WTC11 (cell line): ENCODE measurements around the gene MOGAT1. TPM values are rescaled to one million over a fixed set of nuclear protein-coding genes. Genes with fewer than 3 reads are reported as not detected.
"Not testable (repeated sequence)": the region's sequence is repeated elsewhere in the genome, so short reads cannot be mapped to it uniquely, and the experiment has no call there.

Experiments
- ATAC-seq: fragments of 200-7000 bp; cut with Tn5 transposase; 2 replicates; pipeline ENCODE4 v1.10.0; 2021; ENCODE audit warnings: mild to moderate bottlenecking, moderate library complexity
- CTCF ChIA-PET: fragments of 300-600 bp; sonication (Branson Sonifier 250); formaldehyde crosslinking; loops from one replicate; lab custom pipeline; 2021; ENCODE audit warnings: antibody characterized with exemption; lab: Charles Lee
- POLR2A ChIA-PET: fragments of 350-600 bp; sonication (Branson Sonifier 250); formaldehyde crosslinking; loops from one replicate; lab custom pipeline; 2021; ENCODE audit warnings: antibody characterized with exemption; lab: Charles Lee
- DNase-seq: peaks from one replicate; pipeline ENCODE4 v3.0.0; 2021; ENCODE audit warnings: low spot score
- H3K27ac Mint-ChIP-seq: 2 replicates; pipeline ENCODE4 v1.8.0; 2021; ENCODE audit warnings: mixed read lengths
- H3K27me3 Mint-ChIP-seq: 2 replicates; pipeline ENCODE4 v1.8.0; 2021; ENCODE audit warnings: low read depth, mild to moderate bottlenecking, moderate library complexity, mixed read lengths
- H3K36me3 Mint-ChIP-seq: 2 replicates; pipeline ENCODE4 v1.8.0; 2021; ENCODE audit warnings: mixed read lengths
- H3K4me1 Mint-ChIP-seq: 2 replicates; pipeline ENCODE4 v1.8.0; 2022; ENCODE audit warnings: mixed read lengths
- H3K4me3 Mint-ChIP-seq: 2 replicates; pipeline ENCODE4 v1.8.0; 2021; ENCODE audit warnings: mild to moderate bottlenecking, moderate library complexity, mixed read lengths
- H3K9me3 Mint-ChIP-seq: 2 replicates; pipeline ENCODE4 v1.8.0; 2021; ENCODE audit warnings: mixed read lengths
- ATF1 ChIP-seq: sonication (generic); formaldehyde crosslinking; IDR thresholded peaks from 2 replicates; pipeline ENCODE4 v1.8.1; 2023; ENCODE audit warnings: mild to moderate bottlenecking, moderate library complexity, missing genetic modification reagents
- FOXK1 ChIP-seq: sonication (generic); formaldehyde crosslinking; IDR thresholded peaks from 2 replicates; pipeline ENCODE4 v1.8.0; 2022; ENCODE audit warnings: mild to moderate bottlenecking, moderate library complexity, missing genetic modification reagents
- GRHL2 ChIP-seq: fragments of 250-450 bp; sonication (Bioruptor Pico); IDR thresholded peaks from 2 replicates; pipeline ENCODE4 v1.8.0; 2022; ENCODE audit warnings: mild to moderate bottlenecking, moderate library complexity; ENCODE audit not compliant: insufficient replicate concordance, severe bottlenecking
- GTF2I ChIP-seq: fragments of 250-450 bp; sonication (Bioruptor Pico); conservative IDR thresholded peaks from 2 replicates; pipeline ENCODE4 v1.4.0; 2021; ENCODE audit warnings: mild to moderate bottlenecking
- HMGA2 ChIP-seq: fragments of 250-450 bp; sonication (Bioruptor Pico); IDR thresholded peaks from 2 replicates; pipeline ENCODE4 v1.4.0; 2021; ENCODE audit warnings: mild to moderate bottlenecking, moderate library complexity
- IRF2 ChIP-seq: sonication (generic); formaldehyde crosslinking; IDR thresholded peaks from 2 replicates; pipeline ENCODE4 v1.8.0; 2022; ENCODE audit warnings: low read depth, missing genetic modification reagents, borderline replicate concordance
- MYBL2 ChIP-seq: sonication (generic); formaldehyde crosslinking; IDR thresholded peaks from 2 replicates; pipeline ENCODE4 v1.8.1; 2023; ENCODE audit warnings: mild to moderate bottlenecking, moderate library complexity, missing genetic modification reagents
- NR1H2 ChIP-seq: sonication (generic); formaldehyde crosslinking; IDR thresholded peaks from 2 replicates; pipeline ENCODE4 v1.9.0; 2021; ENCODE audit warnings: mild to moderate bottlenecking, moderate library complexity, missing genetic modification reagents
- RORB ChIP-seq: fragments of 250-450 bp; sonication (Bioruptor Pico); IDR thresholded peaks from 2 replicates; pipeline ENCODE4 v1.9.0; 2021; ENCODE audit warnings: mild to moderate bottlenecking
- SOX15 ChIP-seq: fragments of 250-450 bp; sonication (Bioruptor Pico); IDR thresholded peaks from 2 replicates; pipeline ENCODE4 v1.9.0; 2021; ENCODE audit warnings: mild to moderate bottlenecking
- TEAD1 ChIP-seq: sonication (generic); formaldehyde crosslinking; IDR thresholded peaks from 2 replicates; pipeline ENCODE4 v1.8.0; 2022; ENCODE audit warnings: mild to moderate bottlenecking, missing genetic modification reagents
- total RNA-seq: library from RNA; stranded (reverse); gene quantifications from 3 replicates; pipeline ENCODE4 v1.2.3, GENCODE V29; 2021
- TF ChIP-seq, protein P1 (sequence below): fragments of 200-600 bp; IDR thresholded peaks from 2 replicates; pipeline ENCODE4 v1.8.0; 2022; ENCODE audit warnings: antibody characterized with exemption
- TF ChIP-seq, protein P2 (sequence below): fragments of 250-450 bp; sonication (Bioruptor Pico); IDR thresholded peaks from 2 replicates; pipeline ENCODE4 v2.1.2; 2022; ENCODE audit warnings: mild to moderate bottlenecking, moderate library complexity
- TF ChIP-seq, protein P3 (sequence below): fragments of 250-450 bp; sonication (Bioruptor Pico); IDR thresholded peaks from 2 replicates; pipeline ENCODE4 v1.9.0; 2021; ENCODE audit warnings: mild to moderate bottlenecking
- TF ChIP-seq, protein P4 (sequence below): sonication (generic); formaldehyde crosslinking; IDR thresholded peaks from 2 replicates; pipeline ENCODE4 v1.8.0; 2022; ENCODE audit warnings: mild to moderate bottlenecking, missing genetic modification reagents
- TF ChIP-seq, protein P5 (sequence below): sonication (generic); formaldehyde crosslinking; IDR thresholded peaks from 2 replicates; pipeline ENCODE4 v1.8.0; 2022; ENCODE audit warnings: missing genetic modification reagents
- TF ChIP-seq, protein P6 (sequence below): sonication (generic); formaldehyde crosslinking; IDR thresholded peaks from 2 replicates; pipeline ENCODE4 v1.8.0; 2022; ENCODE audit warnings: mild to moderate bottlenecking, missing genetic modification reagents
- TF ChIP-seq, protein P7 (sequence below): sonication (generic); formaldehyde crosslinking; conservative IDR thresholded peaks from 2 replicates; pipeline ENCODE4 v1.8.1; 2022; ENCODE audit warnings: mild to moderate bottlenecking, missing genetic modification reagents

The MOGAT1 gene
- total RNA-seq, 1 experiment from 2014 or later, result 0.72 TPM

DNA sequence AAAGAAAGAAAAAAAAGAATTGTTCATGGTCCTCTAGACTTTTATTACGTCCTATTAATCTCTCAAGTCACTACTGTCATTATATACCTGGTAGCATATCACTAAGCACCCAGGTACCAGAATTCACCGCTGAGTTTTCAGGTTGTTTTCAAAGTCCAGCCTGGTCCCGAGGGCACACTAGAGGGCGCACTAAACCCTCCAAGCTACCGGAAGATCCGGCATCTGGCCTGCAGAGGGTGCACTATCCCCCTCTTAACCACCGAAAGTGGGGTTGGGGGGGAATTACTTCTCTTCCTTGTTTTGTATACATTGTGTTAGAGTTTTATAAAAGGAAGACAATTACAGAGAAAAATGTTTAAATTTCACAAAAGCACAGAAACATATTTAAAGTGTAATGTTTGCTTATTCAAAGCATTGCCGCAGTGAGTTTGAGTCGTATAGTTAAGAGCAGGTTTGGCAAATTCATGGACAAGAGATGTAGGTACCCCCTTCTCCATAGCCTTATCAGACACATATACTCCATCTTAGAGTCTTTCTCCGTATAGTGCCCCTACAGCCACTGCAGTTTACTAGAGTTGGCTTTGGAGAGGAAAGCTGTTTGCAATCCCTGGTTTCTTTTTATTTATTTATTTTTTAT, 19.2 kb downstream of the MOGAT1 start (continued):
- TF ChIP-seq, protein P1, sequence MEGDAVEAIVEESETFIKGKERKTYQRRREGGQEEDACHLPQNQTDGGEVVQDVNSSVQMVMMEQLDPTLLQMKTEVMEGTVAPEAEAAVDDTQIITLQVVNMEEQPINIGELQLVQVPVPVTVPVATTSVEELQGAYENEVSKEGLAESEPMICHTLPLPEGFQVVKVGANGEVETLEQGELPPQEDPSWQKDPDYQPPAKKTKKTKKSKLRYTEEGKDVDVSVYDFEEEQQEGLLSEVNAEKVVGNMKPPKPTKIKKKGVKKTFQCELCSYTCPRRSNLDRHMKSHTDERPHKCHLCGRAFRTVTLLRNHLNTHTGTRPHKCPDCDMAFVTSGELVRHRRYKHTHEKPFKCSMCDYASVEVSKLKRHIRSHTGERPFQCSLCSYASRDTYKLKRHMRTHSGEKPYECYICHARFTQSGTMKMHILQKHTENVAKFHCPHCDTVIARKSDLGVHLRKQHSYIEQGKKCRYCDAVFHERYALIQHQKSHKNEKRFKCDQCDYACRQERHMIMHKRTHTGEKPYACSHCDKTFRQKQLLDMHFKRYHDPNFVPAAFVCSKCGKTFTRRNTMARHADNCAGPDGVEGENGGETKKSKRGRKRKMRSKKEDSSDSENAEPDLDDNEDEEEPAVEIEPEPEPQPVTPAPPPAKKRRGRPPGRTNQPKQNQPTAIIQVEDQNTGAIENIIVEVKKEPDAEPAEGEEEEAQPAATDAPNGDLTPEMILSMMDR, result peak; percentile 88

DNA sequence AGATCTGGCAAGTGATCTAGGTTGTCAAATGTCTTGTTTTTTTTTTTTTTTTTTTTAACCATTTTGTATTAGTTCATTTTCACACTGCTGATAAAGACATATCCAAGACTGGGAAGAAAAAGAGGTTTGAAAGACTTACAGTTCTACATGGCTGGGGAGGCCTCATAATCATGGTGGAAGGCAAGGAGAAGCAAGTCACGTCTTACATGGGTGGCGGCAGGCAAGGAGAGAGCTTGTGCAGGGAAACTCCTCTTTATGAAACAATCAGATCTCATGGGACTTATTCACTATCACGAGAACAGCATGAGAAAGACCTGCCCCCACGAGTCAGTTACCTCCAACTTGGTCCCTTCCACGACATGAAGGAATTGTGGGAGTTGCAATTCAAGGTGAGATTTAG, 22.0 kb downstream of the MOGAT1 start:
- peaks cover 11% of the 10 kb centered on the region for H3K9me3 Mint-ChIP-seq
- POLR2A ChIA-PET, result not testable (repeated sequence)

DNA sequence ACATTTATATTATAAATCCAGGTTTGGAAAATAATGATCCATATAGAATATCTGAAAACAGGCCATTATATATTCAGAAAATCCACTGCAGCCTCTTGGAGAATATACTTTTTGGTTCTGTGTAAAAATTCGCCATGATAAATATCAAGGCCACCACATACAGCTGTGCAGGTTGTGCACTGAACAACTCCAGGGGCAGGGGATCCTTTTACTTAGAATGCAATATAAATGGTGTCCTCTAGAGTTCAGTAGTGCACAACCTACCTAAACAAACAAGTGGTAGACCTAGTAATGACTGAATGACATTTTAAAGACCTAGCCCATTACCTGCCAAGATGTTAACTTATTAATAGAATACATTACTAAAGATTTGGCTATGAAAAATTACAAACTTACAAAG, 22.4 kb downstream of the MOGAT1 start:
- ChIA-PET POLR2A (no interaction called here), CTCF (interaction anchor here (0.7 to 2.7 kb wide), 4 partner anchors 171 to 442 kb away, joined by 3 to 15 read pairs (median 5); no protein-coding TSS in a partner anchor)
- H3K4me1 Mint-ChIP-seq, result 0 out of 2 replicates have a peak, but pooled peaks cover 9% of the 10 kb centered on the region
- peaks cover 11% of the 10 kb centered on the region for H3K9me3 Mint-ChIP-seq
- no peak overlapping the region for H3K4me3 Mint-ChIP-seq
- no peaks in the 10 kb centered on the region; the same call in 1 of the 2 replicates for H3K27me3 Mint-ChIP-seq
- peaks cover 8% of the 10 kb centered on the region for H3K36me3 Mint-ChIP-seq
- TF ChIP-seq TEAD1 (CRISPR knock-in tag), result no peak
- TF ChIP-seq MYBL2 (CRISPR knock-in tag), result no peak
- no peak for TF ChIP-seq RORB (CRISPR knock-in tag)
- TF ChIP-seq, protein P1, result no peak
- peak; percentile 50; the same call in 1 of the 2 replicates for TF ChIP-seq GTF2I
- TF ChIP-seq SOX15 (CRISPR knock-in tag), result no peak
- no peak overlapping the region for H3K27ac Mint-ChIP-seq
- ATAC-seq, result peak; percentile 55
- DNase-seq, result no peak

More for the DNA sequence above, 22.0 kb downstream of the MOGAT1 start:
- not testable (repeated sequence) for DNase-seq, H3K4me3 Mint-ChIP-seq, H3K36me3 Mint-ChIP-seq, H3K27me3 Mint-ChIP-seq, ATAC-seq, H3K27ac Mint-ChIP-seq, H3K4me1 Mint-ChIP-seq
- CTCF ChIA-PET, result interaction anchor here (0.7 to 2.7 kb wide), 3 partner anchors 246 to 442 kb away, joined by 3 to 15 read pairs (median 7); no protein-coding TSS in a partner anchor

DNA sequence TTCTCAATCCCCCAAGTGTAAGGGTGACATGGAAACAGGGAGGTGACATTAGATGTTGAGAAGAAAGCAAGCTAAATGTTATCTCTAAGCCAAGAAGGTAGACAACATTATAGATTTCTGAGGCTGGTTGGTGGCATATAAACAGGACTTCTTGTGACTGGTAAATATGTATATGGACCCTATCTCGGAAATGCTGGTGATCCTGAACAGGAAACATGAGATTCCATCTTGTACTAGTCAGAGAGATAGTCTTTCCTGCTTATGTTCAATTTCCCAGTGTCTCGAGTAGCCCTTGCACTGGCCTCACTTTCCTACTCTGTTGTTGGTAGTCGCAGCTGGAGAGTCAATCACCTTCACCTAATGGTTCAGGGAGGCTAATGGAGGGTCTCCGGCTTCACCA, 26.8 kb downstream of the MOGAT1 start:
- Mint-ChIP-seq H3K9me3 (peaks cover 7% of the 10 kb centered on the region), H3K27ac (no peak overlapping the region), H3K36me3 (peaks cover 6% of the 10 kb centered on the region), H3K4me3 (no peak overlapping the region), H3K4me1 (0 out of 2 replicates have a peak, but pooled peaks cover 9% of the 10 kb centered on the region), H3K27me3 (no peaks in the 10 kb centered on the region)
- DNase-seq, result no peak
- POLR2A ChIA-PET, result no interaction called here
- CTCF ChIA-PET, result interaction anchor here (0.8 kb wide), 1 partner anchor 241 kb away, joined by 3 read pairs; no protein-coding TSS in a partner anchor
- ATAC-seq, result no peak
- TF ChIP-seq IRF2 (CRISPR knock-in tag) (no peak), SOX15 (CRISPR knock-in tag) (no peak), ATF1 (CRISPR knock-in tag) (no peak), NR1H2 (CRISPR knock-in tag) (no peak), TEAD1 (CRISPR knock-in tag) (no peak), GRHL2 (CRISPR knock-in tag) (no peak), FOXK1 (CRISPR knock-in tag) (no peak), HMGA2 (CRISPR knock-in tag) (no peak)
- TF ChIP-seq, protein P2, sequence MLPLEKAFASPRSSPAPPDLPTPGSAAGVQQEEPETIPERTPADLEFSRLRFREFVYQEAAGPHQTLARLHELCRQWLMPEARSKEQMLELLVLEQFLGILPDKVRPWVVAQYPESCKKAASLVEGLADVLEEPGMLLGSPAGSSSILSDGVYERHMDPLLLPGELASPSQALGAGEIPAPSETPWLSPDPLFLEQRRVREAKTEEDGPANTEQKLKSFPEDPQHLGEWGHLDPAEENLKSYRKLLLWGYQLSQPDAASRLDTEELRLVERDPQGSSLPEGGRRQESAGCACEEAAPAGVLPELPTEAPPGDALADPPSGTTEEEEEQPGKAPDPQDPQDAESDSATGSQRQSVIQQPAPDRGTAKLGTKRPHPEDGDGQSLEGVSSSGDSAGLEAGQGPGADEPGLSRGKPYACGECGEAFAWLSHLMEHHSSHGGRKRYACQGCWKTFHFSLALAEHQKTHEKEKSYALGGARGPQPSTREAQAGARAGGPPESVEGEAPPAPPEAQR (CRISPR knock-in tag), result no peak
- TF ChIP-seq, protein P3, sequence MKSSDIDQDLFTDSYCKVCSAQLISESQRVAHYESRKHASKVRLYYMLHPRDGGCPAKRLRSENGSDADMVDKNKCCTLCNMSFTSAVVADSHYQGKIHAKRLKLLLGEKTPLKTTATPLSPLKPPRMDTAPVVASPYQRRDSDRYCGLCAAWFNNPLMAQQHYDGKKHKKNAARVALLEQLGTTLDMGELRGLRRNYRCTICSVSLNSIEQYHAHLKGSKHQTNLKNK (CRISPR knock-in tag), result no peak
- TF ChIP-seq, protein P4, sequence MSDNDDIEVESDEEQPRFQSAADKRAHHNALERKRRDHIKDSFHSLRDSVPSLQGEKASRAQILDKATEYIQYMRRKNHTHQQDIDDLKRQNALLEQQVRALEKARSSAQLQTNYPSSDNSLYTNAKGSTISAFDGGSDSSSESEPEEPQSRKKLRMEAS, result no peak
- TF ChIP-seq, protein P5, sequence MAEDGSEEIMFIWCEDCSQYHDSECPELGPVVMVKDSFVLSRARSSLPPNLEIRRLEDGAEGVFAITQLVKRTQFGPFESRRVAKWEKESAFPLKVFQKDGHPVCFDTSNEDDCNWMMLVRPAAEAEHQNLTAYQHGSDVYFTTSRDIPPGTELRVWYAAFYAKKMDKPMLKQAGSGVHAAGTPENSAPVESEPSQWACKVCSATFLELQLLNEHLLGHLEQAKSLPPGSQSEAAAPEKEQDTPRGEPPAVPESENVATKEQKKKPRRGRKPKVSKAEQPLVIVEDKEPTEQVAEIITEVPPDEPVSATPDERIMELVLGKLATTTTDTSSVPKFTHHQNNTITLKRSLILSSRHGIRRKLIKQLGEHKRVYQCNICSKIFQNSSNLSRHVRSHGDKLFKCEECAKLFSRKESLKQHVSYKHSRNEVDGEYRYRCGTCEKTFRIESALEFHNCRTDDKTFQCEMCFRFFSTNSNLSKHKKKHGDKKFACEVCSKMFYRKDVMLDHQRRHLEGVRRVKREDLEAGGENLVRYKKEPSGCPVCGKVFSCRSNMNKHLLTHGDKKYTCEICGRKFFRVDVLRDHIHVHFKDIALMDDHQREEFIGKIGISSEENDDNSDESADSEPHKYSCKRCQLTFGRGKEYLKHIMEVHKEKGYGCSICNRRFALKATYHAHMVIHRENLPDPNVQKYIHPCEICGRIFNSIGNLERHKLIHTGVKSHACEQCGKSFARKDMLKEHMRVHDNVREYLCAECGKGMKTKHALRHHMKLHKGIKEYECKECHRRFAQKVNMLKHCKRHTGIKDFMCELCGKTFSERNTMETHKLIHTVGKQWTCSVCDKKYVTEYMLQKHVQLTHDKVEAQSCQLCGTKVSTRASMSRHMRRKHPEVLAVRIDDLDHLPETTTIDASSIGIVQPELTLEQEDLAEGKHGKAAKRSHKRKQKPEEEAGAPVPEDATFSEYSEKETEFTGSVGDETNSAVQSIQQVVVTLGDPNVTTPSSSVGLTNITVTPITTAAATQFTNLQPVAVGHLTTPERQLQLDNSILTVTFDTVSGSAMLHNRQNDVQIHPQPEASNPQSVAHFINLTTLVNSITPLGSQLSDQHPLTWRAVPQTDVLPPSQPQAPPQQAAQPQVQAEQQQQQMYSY, result no peak
- TF ChIP-seq, protein P6, sequence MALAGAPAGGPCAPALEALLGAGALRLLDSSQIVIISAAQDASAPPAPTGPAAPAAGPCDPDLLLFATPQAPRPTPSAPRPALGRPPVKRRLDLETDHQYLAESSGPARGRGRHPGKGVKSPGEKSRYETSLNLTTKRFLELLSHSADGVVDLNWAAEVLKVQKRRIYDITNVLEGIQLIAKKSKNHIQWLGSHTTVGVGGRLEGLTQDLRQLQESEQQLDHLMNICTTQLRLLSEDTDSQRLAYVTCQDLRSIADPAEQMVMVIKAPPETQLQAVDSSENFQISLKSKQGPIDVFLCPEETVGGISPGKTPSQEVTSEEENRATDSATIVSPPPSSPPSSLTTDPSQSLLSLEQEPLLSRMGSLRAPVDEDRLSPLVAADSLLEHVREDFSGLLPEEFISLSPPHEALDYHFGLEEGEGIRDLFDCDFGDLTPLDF (CRISPR knock-in tag), result no peak
- TF ChIP-seq, protein P7, sequence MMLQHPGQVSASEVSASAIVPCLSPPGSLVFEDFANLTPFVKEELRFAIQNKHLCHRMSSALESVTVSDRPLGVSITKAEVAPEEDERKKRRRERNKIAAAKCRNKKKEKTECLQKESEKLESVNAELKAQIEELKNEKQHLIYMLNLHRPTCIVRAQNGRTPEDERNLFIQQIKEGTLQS (CRISPR knock-in tag), result no peak
